ENCODE measurements around the gene MYO1E.

Gene MYO1E

GRCh38 chr15:59203008-59203407 lies 169.7 kb downstream of the MYO1E start:
- no peak for DNase-seq (ENCODE audit: extremely low spot score)
- POLR2A ChIA-PET: no interaction called here
- CTCF ChIA-PET: interaction anchor here (0.6 kb wide), 1 partner anchor 168 kb away, joined by 3 read pairs; no protein-coding TSS in a partner anchor
- TF ChIP-seq FOXM1 (IDR thresholded peaks at IDR 0.05; ENCODE audit: borderline replicate concordance) (no peak), ARNT (IDR thresholded peaks at IDR 0.05) (no peak), HDGF (IDR thresholded peaks at IDR 0.05; ENCODE audit: borderline replicate concordance) (no peak), CTBP1 (IDR thresholded peaks at IDR 0.05; ENCODE audit: borderline replicate concordance) (no peak), L3MBTL2 (conservative IDR thresholded peaks at IDR 0.05) (no peak), ZNF384 (IDR thresholded peaks at IDR 0.05) (no peak), NFRKB (IDR thresholded peaks at IDR 0.05) (no peak), PKNOX1 (IDR thresholded peaks at IDR 0.05) (no peak), ELF4 (IDR thresholded peaks at IDR 0.05) (no peak), SUZ12 (IDR thresholded peaks at IDR 0.05) (no peak), FOXA1 (IDR thresholded peaks at IDR 0.05) (no peak), FOXK2 (IDR thresholded peaks at IDR 0.05) (no peak), LEF1 (IDR thresholded peaks at IDR 0.05; ENCODE audit: borderline replicate concordance) (no peak), SP1 (IDR thresholded peaks at IDR 0.05) (no peak), TARDBP (IDR thresholded peaks at IDR 0.05) (no peak)

- POLR2A ChIA-PET: no interaction called here
- CTCF ChIA-PET: interaction anchor here (0.6 kb wide), 2 partner anchors 14 to 976 kb away, joined by 3 read pairs; no protein-coding TSS in a partner anchor
- DNase-seq (ENCODE audit: extremely low spot score): no peak
- TF ChIP-seq FOXK2 (IDR thresholded peaks at IDR 0.05): no peak
- 0 out of 2 replicates have a peak, but pooled peaks have one; percentile 6 for TF ChIP-seq PKNOX1 (IDR thresholded peaks at IDR 0.05)
Measured at GRCh38 chr15:59200560-59200959, 172.1 kb downstream of the MYO1E start.

GRCh38 chr15:59199626-59200465 lies 172.8 kb downstream of the MYO1E start:
- TF ChIP-seq ELF4 (IDR thresholded peaks at IDR 0.05): no peak
- no peak for TF ChIP-seq ZNF384 (IDR thresholded peaks at IDR 0.05)
- no peak for TF ChIP-seq TARDBP (IDR thresholded peaks at IDR 0.05)
- TF ChIP-seq LEF1 (IDR thresholded peaks at IDR 0.05; ENCODE audit: borderline replicate concordance): no peak
- TF ChIP-seq L3MBTL2 (conservative IDR thresholded peaks at IDR 0.05): no peak
- TF ChIP-seq BHLHE40 (IDR thresholded peaks at IDR 0.05; ENCODE audit: borderline replicate concordance): no peak
- no peak for TF ChIP-seq CTBP1 (IDR thresholded peaks at IDR 0.05; ENCODE audit: borderline replicate concordance)
- no peak for TF ChIP-seq PKNOX1 (IDR thresholded peaks at IDR 0.05)
- TF ChIP-seq SUZ12 (IDR thresholded peaks at IDR 0.05): no peak
- no peak for TF ChIP-seq HDGF (IDR thresholded peaks at IDR 0.05; ENCODE audit: borderline replicate concordance)
- TF ChIP-seq ARNT (IDR thresholded peaks at IDR 0.05): no peak
- TF ChIP-seq NFRKB (IDR thresholded peaks at IDR 0.05): no peak
- no peak for TF ChIP-seq FOXK2 (IDR thresholded peaks at IDR 0.05)
- TF ChIP-seq FOXA1 (IDR thresholded peaks at IDR 0.05): no peak
- no peak for TF ChIP-seq SP1 (IDR thresholded peaks at IDR 0.05)
- no peak for TF ChIP-seq FOXM1 (IDR thresholded peaks at IDR 0.05; ENCODE audit: borderline replicate concordance)
- ChIA-PET CTCF (interaction anchor here (0.6 to 0.8 kb wide), 2 partner anchors 184 to 975 kb away, joined by 3 read pairs; no protein-coding TSS in a partner anchor), POLR2A (no interaction called here)
- DNase-seq (ENCODE audit: extremely low spot score): peak; percentile 8

- POLR2A ChIA-PET: interaction anchor here (0.7 kb wide), 1 partner anchor 40 kb away, joined by 3 read pairs; no protein-coding TSS in a partner anchor
Measured at GRCh38 chr15:59197454-59197853, 175.2 kb downstream of the MYO1E start.

More at GRCh38 chr15:59197454-59197853, 175.2 kb downstream of the MYO1E start:
- TF ChIP-seq SP1 (IDR thresholded peaks at IDR 0.05) (no peak), NFRKB (IDR thresholded peaks at IDR 0.05) (no peak), SUZ12 (IDR thresholded peaks at IDR 0.05) (no peak), LEF1 (IDR thresholded peaks at IDR 0.05; ENCODE audit: borderline replicate concordance) (no peak), FOXM1 (IDR thresholded peaks at IDR 0.05; ENCODE audit: borderline replicate concordance) (no peak), FOXA1 (IDR thresholded peaks at IDR 0.05) (no peak), L3MBTL2 (conservative IDR thresholded peaks at IDR 0.05) (no peak), PKNOX1 (IDR thresholded peaks at IDR 0.05) (no peak), FOXK2 (IDR thresholded peaks at IDR 0.05) (no peak), ELF4 (IDR thresholded peaks at IDR 0.05) (no peak), BHLHE40 (IDR thresholded peaks at IDR 0.05; ENCODE audit: borderline replicate concordance) (no peak), CTBP1 (IDR thresholded peaks at IDR 0.05; ENCODE audit: borderline replicate concordance) (no peak), ZNF384 (IDR thresholded peaks at IDR 0.05) (no peak), ARNT (IDR thresholded peaks at IDR 0.05) (no peak), HDGF (IDR thresholded peaks at IDR 0.05; ENCODE audit: borderline replicate concordance) (no peak), TARDBP (IDR thresholded peaks at IDR 0.05) (no peak)
- CTCF ChIA-PET: interaction anchor here (0.6 kb wide), 1 partner anchor 197 kb away, joined by 3 read pairs; no protein-coding TSS in a partner anchor
- no peak for DNase-seq (ENCODE audit: extremely low spot score)

Measured in HEK293T (cell line).